ENCODE results near the gene MYH11. TPM values are rescaled to one million over a fixed set of nuclear protein-coding genes. Genes with fewer than 3 reads are reported as not detected.

MYH11 gene
- total RNA-seq, 4 donors from 2014 or later = 5.6 to 57.7 (median 20.4) TPM

- in situ Hi-C loops (cut with MboI; ENCODE audit: low sequenced_read_pairs in 4 of 4) (no loop called here), intact Hi-C loops (cut with DNase I; ENCODE audit: low total_unique reads) (no loop called here)
- no peak overlapping the region for H3K4me3 ChIP-seq
- ATAC-seq = no peak
- H3K9me3 ChIP-seq = no peaks in the 10 kb centered on the region
- H3K27ac ChIP-seq = no peak overlapping the region
- peaks cover 3 to 6% of the 10 kb centered on the region in 2 donors for H3K4me1 ChIP-seq
- no peaks in the 10 kb centered on the region for H3K27me3 ChIP-seq
- no peak for TF ChIP-seq CTCF (IDR thresholded peaks at IDR 0.05 in 4 of 5, conservative IDR thresholded peaks at IDR 0.05 in 1 of 5)
- no peak for TF ChIP-seq POLR2A (IDR thresholded peaks at IDR 0.05)
- no peak for DNase-seq
- H3K36me3 ChIP-seq = peaks cover 4 to 34% of the 10 kb centered on the region in 2 donors
Measured at GRCh38 chr16:15667091-15667742, 189.6 kb downstream of the MYH11 start.

GRCh38 chr16:15665107-15665506, 191.7 kb downstream of the MYH11 start:
- TF ChIP-seq POLR2A (IDR thresholded peaks at IDR 0.05) = no peak
- no peak for TF ChIP-seq CTCF (IDR thresholded peaks at IDR 0.05 in 4 of 5, conservative IDR thresholded peaks at IDR 0.05 in 1 of 5)

GRCh38 chr16:15660203-15660601, 196.6 kb downstream of the MYH11 start:
- Histone ChIP-seq H3K4me1 (no peaks in the 10 kb centered on the region), H3K27me3 (no peaks in the 10 kb centered on the region), H3K36me3 (peaks cover 0 to 5% of the 10 kb centered on the region in 2 donors), H3K4me3 (no peak overlapping the region), H3K27ac (no peak overlapping the region), H3K9me3 (no peaks in the 10 kb centered on the region)
- ATAC-seq (no peak), DNase-seq (no peak)
- in situ Hi-C loops (cut with MboI; ENCODE audit: low sequenced_read_pairs in 4 of 4) = no loop called here
- intact Hi-C loops (cut with DNase I; ENCODE audit: low total_unique reads) = no loop called here
- TF ChIP-seq POLR2A (IDR thresholded peaks at IDR 0.05) = no peak
- TF ChIP-seq CTCF (IDR thresholded peaks at IDR 0.05 in 4 of 5, conservative IDR thresholded peaks at IDR 0.05 in 1 of 5) = no peak

More at GRCh38 chr16:15665107-15665506, 191.7 kb downstream of the MYH11 start:
- DNase-seq = no peak
- Histone ChIP-seq H3K27me3 (no peaks in the 10 kb centered on the region), H3K27ac (no peak overlapping the region), H3K36me3 (peaks cover 4 to 34% of the 10 kb centered on the region in 2 donors), H3K4me3 (no peak overlapping the region), H3K9me3 (no peaks in the 10 kb centered on the region), H3K4me1 (no peaks in the 10 kb centered on the region)
- in situ Hi-C loops (cut with MboI; ENCODE audit: low sequenced_read_pairs in 4 of 4) = no loop called here
- intact Hi-C loops (cut with DNase I; ENCODE audit: low total_unique reads) = no loop called here
- ATAC-seq = no peak

GRCh38 chr16:15658556-15658955, 198.3 kb downstream of the MYH11 start:
- intact Hi-C loops (cut with DNase I; ENCODE audit: low total_unique reads) = no loop called here

More at GRCh38 chr16:15658556-15658955, 198.3 kb downstream of the MYH11 start:
- Histone ChIP-seq H3K4me1 (no peaks in the 10 kb centered on the region), H3K36me3 (no peaks in the 10 kb centered on the region), H3K9me3 (no peaks in the 10 kb centered on the region), H3K27ac (no peak overlapping the region), H3K27me3 (no peaks in the 10 kb centered on the region), H3K4me3 (no peak overlapping the region)
- in situ Hi-C loops (cut with MboI; ENCODE audit: low sequenced_read_pairs in 4 of 4) = no loop called here
- DNase-seq (no peak), ATAC-seq (no peak)
- TF ChIP-seq CTCF (IDR thresholded peaks at IDR 0.05 in 4 of 5, conservative IDR thresholded peaks at IDR 0.05 in 1 of 5) (no peak), POLR2A (IDR thresholded peaks at IDR 0.05) (no peak)

Data from gastrocnemius medialis (tissue), 4 donors.